Astrocyte (in vitro differentiated cells and primary cell): ENCODE data around the gene FGD5. TPM values are rescaled to one million over a fixed set of nuclear protein-coding genes. Genes with fewer than 3 reads are reported as not detected.

Experiments used
- DNase-seq: peaks from one replicate; pipeline ENCODE4 v3.0.0-alpha.2; 2010; ENCODE audit warnings: low read depth
- FAIRE-seq: peaks from 2 replicates; lab custom pipeline; 2011; peaks lifted over from hg19 to GRCh38; lab: Jason Lieb, UNC
- H2AFZ ChIP-seq: 2 replicates; pipeline ENCODE4 v1.6.0; 2012; ENCODE audit warnings: low read depth, low read length, inconsistent platforms
- H3K27ac ChIP-seq: 2 replicates; pipeline ENCODE4 v1.5.1; 2011; ENCODE audit warnings: low read depth, low read length, inconsistent platforms
- H3K27me3 ChIP-seq: 2 replicates; pipeline ENCODE4 v1.6.0; 2011; ENCODE audit warnings: low read length, inconsistent platforms; ENCODE audit not compliant: insufficient read depth
- H3K36me3 ChIP-seq: 2 replicates; pipeline ENCODE4 v1.5.1; 2011; ENCODE audit warnings: low read length, inconsistent platforms; ENCODE audit not compliant: insufficient read depth
- H3K4me1 ChIP-seq: 2 replicates; pipeline ENCODE4 v1.5.1; 2011; ENCODE audit warnings: low read length, inconsistent platforms; ENCODE audit not compliant: insufficient read depth
- H3K4me2 ChIP-seq: 2 replicates; pipeline ENCODE4 v1.6.0; 2012; ENCODE audit warnings: low read length, inconsistent platforms
- H3K4me3 ChIP-seq: 2 replicates; pipeline ENCODE4 v1.5.1; 2011; ENCODE audit warnings: low read depth, mild to moderate bottlenecking, low read length, inconsistent platforms; ENCODE audit not compliant: insufficient read depth
- H3K79me2 ChIP-seq: 2 replicates; pipeline ENCODE4 v1.6.0; 2012; ENCODE audit warnings: mild to moderate bottlenecking, low read length, inconsistent platforms; ENCODE audit not compliant: insufficient read depth
- H3K9ac ChIP-seq: 2 replicates; pipeline ENCODE4 v1.6.0; 2012; ENCODE audit warnings: mild to moderate bottlenecking, low read length, inconsistent platforms
- H3K9me3 ChIP-seq: 2 replicates; pipeline ENCODE4 v1.5.1; 2012; ENCODE audit warnings: low read depth, mild to moderate bottlenecking, low read length, inconsistent platforms; ENCODE audit not compliant: insufficient read depth
- H4K20me1 ChIP-seq: 2 replicates; pipeline ENCODE4 v1.6.0; 2012; ENCODE audit warnings: low read length, inconsistent platforms; ENCODE audit not compliant: insufficient read depth
- H3K27ac Mint-ChIP-seq: one replicate; pipeline ENCODE4 v1.8.0; 2021; ENCODE audit warnings: mild to moderate bottlenecking, mixed read lengths; ENCODE audit not compliant: unreplicated experiment
- H3K27me3 Mint-ChIP-seq: one replicate; pipeline ENCODE4 v1.8.0; 2021; ENCODE audit warnings: low read depth, mixed read lengths; ENCODE audit not compliant: unreplicated experiment
- H3K36me3 Mint-ChIP-seq: one replicate; pipeline ENCODE4 v1.8.0; 2021; ENCODE audit warnings: low read depth, mixed read lengths; ENCODE audit not compliant: unreplicated experiment
- H3K4me1 Mint-ChIP-seq: one replicate; pipeline ENCODE4 v1.8.0; 2021; ENCODE audit warnings: low read depth, mixed read lengths; ENCODE audit not compliant: unreplicated experiment
- H3K4me3 Mint-ChIP-seq: one replicate; pipeline ENCODE4 v1.8.0; 2021; ENCODE audit warnings: mild to moderate bottlenecking, moderate library complexity, mixed read lengths; ENCODE audit not compliant: unreplicated experiment
- H3K9me3 Mint-ChIP-seq: one replicate; pipeline ENCODE4 v1.8.0; 2021; ENCODE audit warnings: mild to moderate bottlenecking, mixed read lengths; ENCODE audit not compliant: unreplicated experiment
- CTCF ChIP-seq: IDR thresholded peaks from 2 replicates; pipeline ENCODE4 v1.5.1; 2011; ENCODE audit warnings: low read depth, mild to moderate bottlenecking, inconsistent platforms, low read length, moderate library complexity; ENCODE audit not compliant: insufficient read depth
- EZH2 ChIP-seq: IDR thresholded peaks from 2 replicates; pipeline ENCODE4 v1.6.1; 2012; ENCODE audit warnings: mild to moderate bottlenecking, low read length, inconsistent platforms; ENCODE audit not compliant: insufficient read depth
- total RNA-seq: library from RNA; stranded (reverse); gene quantifications from 2 replicates; pipeline ENCODE4 v1.2.1, GENCODE V29; 2021

FGD5 gene
- total RNA-seq, 1 donor from 2014 or later: 2.0 TPM

GRCh38 chr3:14862661-14863230 is 44.0 kb downstream of the FGD5 start:
- Histone ChIP-seq H3K4me2 (no peak overlapping the region), H3K27ac (no peak overlapping the region), H4K20me1 (no peaks in the 10 kb centered on the region), H3K4me3 (no peak overlapping the region), H3K9me3 (no peaks in the 10 kb centered on the region), H3K36me3 (no peaks in the 10 kb centered on the region), H3K9ac (no peak overlapping the region), H3K4me1 (no peaks in the 10 kb centered on the region), H3K27me3 (peaks cover 3% of the 10 kb centered on the region), H2AFZ (no peak overlapping the region), H3K79me2 (no peaks in the 10 kb centered on the region)
- Mint-ChIP-seq H3K27ac (no peak overlapping the region), H3K9me3 (no peaks in the 10 kb centered on the region), H3K4me1 (no peaks in the 10 kb centered on the region), H3K4me3 (no peak overlapping the region), H3K36me3 (no peaks in the 10 kb centered on the region), H3K27me3 (peaks cover 52% of the 10 kb centered on the region)
- DNase-seq: no peak
- FAIRE-seq: no peak
- TF ChIP-seq CTCF (no peak), EZH2 (no peak)

- H3K36me3 Mint-ChIP-seq: no peaks in the 10 kb centered on the region
- H3K4me1 ChIP-seq: no peaks in the 10 kb centered on the region
- H3K27ac ChIP-seq: no peak overlapping the region
- H3K9me3 ChIP-seq: no peaks in the 10 kb centered on the region
- no peak overlapping the region for H3K4me2 ChIP-seq
- H2AFZ ChIP-seq: no peak overlapping the region
- H3K27me3 ChIP-seq: peaks cover 3% of the 10 kb centered on the region
- H3K4me3 Mint-ChIP-seq: no peak overlapping the region
- H3K36me3 ChIP-seq: no peaks in the 10 kb centered on the region
- H3K27ac Mint-ChIP-seq: no peak overlapping the region
- peaks cover 1% of the 10 kb centered on the region for H3K4me1 Mint-ChIP-seq
- H3K4me3 ChIP-seq: no peak overlapping the region
- no peak for DNase-seq
- no peaks in the 10 kb centered on the region for H3K79me2 ChIP-seq
- H3K9me3 Mint-ChIP-seq: no peaks in the 10 kb centered on the region
- TF ChIP-seq EZH2: no peak
- TF ChIP-seq CTCF: no peak
- H3K9ac ChIP-seq: no peak overlapping the region
- H3K27me3 Mint-ChIP-seq: peaks cover 46% of the 10 kb centered on the region
- no peaks in the 10 kb centered on the region for H4K20me1 ChIP-seq
- FAIRE-seq: no peak
Measured at GRCh38 chr3:14863333-14864100, 44.8 kb downstream of the FGD5 start.

GRCh38 chr3:14864131-14864530 is 45.4 kb downstream of the FGD5 start:
- Histone ChIP-seq H3K79me2 (no peaks in the 10 kb centered on the region), H3K4me2 (no peak overlapping the region), H4K20me1 (no peaks in the 10 kb centered on the region), H3K4me3 (no peak overlapping the region), H3K4me1 (no peaks in the 10 kb centered on the region), H3K27ac (no peak overlapping the region), H3K9me3 (no peaks in the 10 kb centered on the region), H3K27me3 (peaks cover 3% of the 10 kb centered on the region), H3K9ac (no peak overlapping the region), H2AFZ (no peak overlapping the region), H3K36me3 (no peaks in the 10 kb centered on the region)
- Mint-ChIP-seq H3K27me3 (peaks cover 46% of the 10 kb centered on the region), H3K4me3 (no peak overlapping the region), H3K9me3 (no peaks in the 10 kb centered on the region), H3K27ac (no peak overlapping the region), H3K4me1 (peaks cover 1% of the 10 kb centered on the region), H3K36me3 (no peaks in the 10 kb centered on the region)
- no peak for DNase-seq
- TF ChIP-seq EZH2 (no peak), CTCF (no peak)
- no peak for FAIRE-seq
